Measurements from ENCODE around the gene IKZF4.
"Not testable (repeated sequence)": the region's sequence is repeated elsewhere in the genome, so short reads cannot be mapped to it uniquely, and the experiment has no call there.

IKZF4 gene

GRCh38 chr12:55999999-56000540, 20.8 kb upstream of the IKZF4 start:
- DNase-seq: not testable (repeated sequence)

DNA sequence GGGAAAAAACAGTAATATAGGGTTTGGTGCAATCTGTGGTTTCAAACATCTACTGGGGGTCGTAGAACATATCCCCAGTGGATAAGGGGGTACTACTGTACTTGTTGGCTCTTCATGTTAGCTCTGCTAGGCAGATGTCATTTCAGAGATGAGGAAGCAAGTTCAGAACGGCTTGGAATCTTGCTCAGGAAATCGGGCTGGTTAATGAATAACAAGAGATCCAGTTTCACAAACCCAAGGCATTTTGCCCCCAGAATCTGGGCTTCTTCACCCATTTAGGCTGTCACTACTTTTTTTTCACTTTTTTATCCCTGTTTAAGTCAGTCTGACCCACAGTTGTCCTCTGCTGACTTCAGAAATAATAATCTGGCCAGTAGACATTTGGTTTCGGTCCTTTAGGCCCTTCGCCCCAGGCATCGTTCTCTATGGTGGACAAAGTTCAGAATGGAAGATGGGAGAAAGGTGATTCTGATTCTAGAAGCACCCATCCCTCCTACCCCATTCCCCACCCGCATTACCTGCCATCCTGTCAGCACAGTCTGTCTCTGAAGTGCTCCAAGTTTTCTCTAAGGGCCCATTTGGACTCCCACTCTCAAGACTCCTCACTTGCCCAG, 19.2 kb upstream of the IKZF4 start:
- no peak for DNase-seq

- peak; percentile 68 to 75 (median 70) for DNase-seq
Measured at GRCh38 chr12:56003376-56003775, 17.5 kb upstream of the IKZF4 start.

- no peak for DNase-seq
Measured at GRCh38 chr12:56004211-56004610, 16.6 kb upstream of the IKZF4 start.

GRCh38 chr12:56007564-56008559, 13.0 kb upstream of the IKZF4 start:
- peak in 1 of 3 donors; percentile 40 for DNase-seq

DNA sequence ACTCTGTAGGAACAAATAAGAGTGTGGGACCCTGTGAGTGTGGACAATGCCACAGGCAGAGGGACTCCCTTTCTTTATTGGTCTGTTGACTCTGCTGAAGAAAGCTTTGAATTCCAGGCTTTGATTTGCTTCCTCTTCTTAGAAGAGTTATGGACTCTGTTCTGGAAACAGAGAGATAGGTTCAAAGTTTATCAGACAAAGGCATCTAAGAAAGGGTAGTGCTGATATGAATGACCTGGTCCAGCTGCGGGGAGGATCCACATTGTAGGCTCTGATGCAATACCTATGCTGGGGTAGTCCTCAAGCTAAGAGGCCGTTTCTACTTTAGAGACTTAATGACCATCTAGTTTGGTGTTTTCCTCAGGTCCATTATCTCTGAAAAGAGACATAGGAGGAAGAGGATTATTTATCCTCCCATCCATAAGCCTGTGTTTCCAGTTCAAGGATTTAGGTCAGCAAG, 10.7 kb upstream of the IKZF4 start:
- DNase-seq: no peak

- no peak for DNase-seq
Measured at GRCh38 chr12:56011509-56012090, 9.2 kb upstream of the IKZF4 start.

DNA sequence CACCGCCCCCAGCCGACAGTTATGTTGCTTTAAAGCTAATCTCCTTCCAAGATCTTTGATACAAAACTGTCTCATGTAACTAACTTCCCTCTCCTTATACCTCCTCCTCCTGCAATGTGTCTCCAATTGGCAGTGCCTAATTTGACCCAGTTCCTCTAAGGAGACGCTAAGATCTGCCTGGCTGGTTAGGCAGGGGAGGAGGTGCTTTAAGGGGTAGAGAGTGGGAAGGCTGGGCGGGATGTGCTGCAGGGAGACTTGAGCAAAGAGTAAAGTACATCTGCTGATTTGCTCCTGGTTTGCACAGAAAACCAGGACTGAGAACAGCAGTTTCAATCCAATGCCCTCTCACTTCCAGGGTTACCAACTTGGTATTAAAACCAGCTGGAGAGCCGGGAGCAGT, 7.4 kb upstream of the IKZF4 start:
- no peak for DNase-seq

GRCh38 chr12:56014205-56014604, 6.6 kb upstream of the IKZF4 start:
- no peak for DNase-seq

GRCh38 chr12:56017181-56017580, 3.7 kb upstream of the IKZF4 start:
- DNase-seq: no peak

- no peak for DNase-seq
Measured at GRCh38 chr12:56018356-56018755, 2.5 kb upstream of the IKZF4 start.

GRCh38 chr12:56021889-56022497, 1.1 kb downstream of the IKZF4 start:
- DNase-seq: peak; percentile 46 to 49 (median 48)

- no peak for DNase-seq
Measured at GRCh38 chr12:56028511-56029165, 7.8 kb downstream of the IKZF4 start.

- DNase-seq: no peak
Measured at GRCh38 chr12:56029166-56029519, 8.3 kb downstream of the IKZF4 start.

GRCh38 chr12:56029666-56030293, 8.9 kb downstream of the IKZF4 start:
- peak; percentile 79 to 85 (median 83) for DNase-seq

DNA sequence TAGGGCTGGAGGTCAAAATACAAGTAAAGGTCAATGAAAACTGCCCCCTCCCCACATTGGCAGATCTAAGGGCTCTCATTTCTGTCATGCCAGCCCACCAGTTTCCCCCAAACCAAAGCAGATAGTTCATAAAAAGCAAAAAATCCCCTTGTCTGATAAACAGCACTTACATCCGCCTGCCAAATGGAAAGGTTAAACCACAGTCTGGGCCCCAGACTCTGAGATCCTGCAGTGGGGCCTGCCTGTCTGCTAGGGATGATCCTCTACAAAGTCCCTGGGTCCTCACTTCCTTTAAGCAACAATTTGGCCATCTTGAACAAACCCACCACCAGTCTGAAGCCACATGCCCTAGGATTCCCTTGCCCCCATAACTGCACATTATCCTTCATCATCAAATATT, 11.1 kb downstream of the IKZF4 start:
- no peak for DNase-seq

- DNase-seq: peak in 1 of 3 donors; percentile 10
Measured at GRCh38 chr12:56034586-56035332, 13.9 kb downstream of the IKZF4 start.

DNA sequence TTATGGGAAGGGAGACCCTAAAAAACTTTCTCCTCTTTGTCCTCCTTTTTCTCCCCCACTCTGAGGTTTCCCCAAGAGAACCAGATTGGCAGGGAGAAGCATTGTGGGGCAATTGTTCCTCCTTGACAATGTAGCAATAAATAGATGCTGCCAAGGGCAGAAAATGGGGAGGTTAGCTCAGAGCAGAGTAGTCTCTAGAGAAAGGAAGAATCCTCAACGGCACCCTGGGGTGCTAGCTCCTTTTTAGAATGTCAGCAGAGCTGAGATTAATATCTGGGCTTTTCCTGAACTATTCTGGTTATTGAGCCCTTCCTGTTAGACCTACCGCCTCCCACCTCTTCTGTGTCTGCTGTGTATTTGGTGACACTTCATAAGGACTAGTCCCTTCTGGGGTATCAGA, 16.3 kb downstream of the IKZF4 start:
- DNase-seq: peak in 1 of 3 donors; percentile 8

DNA sequence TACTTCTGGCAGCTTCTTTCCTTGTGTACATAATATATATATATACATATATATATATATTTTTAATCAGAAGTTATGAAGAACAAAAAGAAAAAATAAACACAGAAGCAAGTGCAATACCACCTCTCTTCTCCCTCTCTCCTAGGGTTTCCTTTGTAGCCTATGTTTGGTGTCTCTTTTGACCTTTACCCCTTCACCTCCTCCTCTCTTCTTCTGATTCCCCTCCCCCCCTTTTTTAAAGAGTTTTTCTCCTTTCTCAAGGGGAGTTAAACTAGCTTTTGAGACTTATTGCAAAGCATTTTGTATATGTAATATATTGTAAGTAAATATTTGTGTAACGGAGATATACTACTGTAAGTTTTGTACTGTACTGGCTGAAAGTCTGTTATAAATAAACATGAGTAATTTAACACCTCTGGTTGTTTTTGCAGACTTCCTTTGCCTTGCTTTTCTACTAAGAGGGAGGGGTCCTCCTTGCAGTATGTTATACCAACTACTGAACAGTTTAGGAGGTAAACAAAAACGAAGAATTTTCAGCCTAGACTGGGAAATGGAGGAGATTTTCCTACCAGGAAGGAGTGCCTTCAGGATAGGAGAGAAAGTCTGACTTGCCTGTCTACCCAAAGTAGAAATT, 17.3 kb downstream of the IKZF4 start:
- DNase-seq: peak in 1 of 3 donors; percentile 12

DNA sequence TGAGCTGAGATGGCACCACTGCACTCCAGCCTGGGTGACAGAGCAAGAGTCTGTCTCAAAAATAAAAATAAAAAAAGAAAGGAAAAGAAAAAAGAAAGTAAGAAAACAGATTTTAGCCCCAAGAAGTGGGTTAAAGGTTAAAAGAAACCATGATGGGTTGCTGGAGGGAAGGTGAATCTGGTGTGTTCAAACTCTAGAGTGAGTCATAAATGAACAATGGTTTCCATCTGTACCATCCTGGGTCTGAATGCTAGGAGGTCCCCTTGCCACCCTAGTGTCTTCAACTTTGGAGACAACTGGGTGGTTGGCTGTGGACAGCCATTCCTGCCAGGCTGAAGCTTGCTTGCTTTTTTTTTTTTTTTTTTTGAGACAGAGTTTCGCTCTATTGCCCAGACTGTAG, 19.3 kb downstream of the IKZF4 start:
- peak in 1 of 3 donors; percentile 10 for DNase-seq

Measured in suppressor macrophage treated with lipopolysaccharide for 1 hour (primary cell).